ENCODE data around the gene EMP2. TPM values are rescaled to one million over a fixed set of nuclear protein-coding genes. Genes with fewer than 3 reads are reported as not detected.

EMP2 gene
- total RNA-seq, 2 experiments from 2014 or later = not detected

- no peak overlapping the region for H3K4me3 ChIP-seq (ENCODE audit: low read depth, low read length, poor library complexity, severe bottlenecking)
- ChIA-PET POLR2A (interaction anchor here (0.6 kb wide), 1 partner anchor 104 kb away, joined by 5 read pairs; no protein-coding TSS in a partner anchor), CTCF (ENCODE audit: unreplicated experiment) (no interaction called here)
- H3K4me1 ChIP-seq (ENCODE audit: insufficient read depth, low read length, poor library complexity, severe bottlenecking) = no peaks in the 10 kb centered on the region
- no peak overlapping the region for H3K4me2 ChIP-seq (ENCODE audit: low read length)
- TF ChIP-seq, protein P1, sequence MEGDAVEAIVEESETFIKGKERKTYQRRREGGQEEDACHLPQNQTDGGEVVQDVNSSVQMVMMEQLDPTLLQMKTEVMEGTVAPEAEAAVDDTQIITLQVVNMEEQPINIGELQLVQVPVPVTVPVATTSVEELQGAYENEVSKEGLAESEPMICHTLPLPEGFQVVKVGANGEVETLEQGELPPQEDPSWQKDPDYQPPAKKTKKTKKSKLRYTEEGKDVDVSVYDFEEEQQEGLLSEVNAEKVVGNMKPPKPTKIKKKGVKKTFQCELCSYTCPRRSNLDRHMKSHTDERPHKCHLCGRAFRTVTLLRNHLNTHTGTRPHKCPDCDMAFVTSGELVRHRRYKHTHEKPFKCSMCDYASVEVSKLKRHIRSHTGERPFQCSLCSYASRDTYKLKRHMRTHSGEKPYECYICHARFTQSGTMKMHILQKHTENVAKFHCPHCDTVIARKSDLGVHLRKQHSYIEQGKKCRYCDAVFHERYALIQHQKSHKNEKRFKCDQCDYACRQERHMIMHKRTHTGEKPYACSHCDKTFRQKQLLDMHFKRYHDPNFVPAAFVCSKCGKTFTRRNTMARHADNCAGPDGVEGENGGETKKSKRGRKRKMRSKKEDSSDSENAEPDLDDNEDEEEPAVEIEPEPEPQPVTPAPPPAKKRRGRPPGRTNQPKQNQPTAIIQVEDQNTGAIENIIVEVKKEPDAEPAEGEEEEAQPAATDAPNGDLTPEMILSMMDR (conservative IDR thresholded peaks at IDR 0.05; ENCODE audit: low read length) = no peak
- no peak for TF ChIP-seq EZH2phosphoT487 (IDR thresholded peaks at IDR 0.05; ENCODE audit: borderline replicate concordance, low read depth, low read length)
- no peaks in the 10 kb centered on the region for H3K36me3 ChIP-seq (ENCODE audit: insufficient read depth, low read length)
- no peak for DNase-seq (ENCODE audit: low spot score)
- H4K20me1 ChIP-seq (ENCODE audit: insufficient read depth, low read length) = no peaks in the 10 kb centered on the region
- H3K9me2 ChIP-seq (ENCODE audit: insufficient read depth, low read length) = no peaks in the 10 kb centered on the region
- H3K9me3 ChIP-seq (ENCODE audit: low read length) = no peaks in the 10 kb centered on the region
- H2AFZ ChIP-seq (ENCODE audit: low read length) = no peak overlapping the region
- intact Hi-C loops (cut with micrococcal nuclease; ENCODE audit: unreplicated experiment) = no loop called here
- H3K27ac ChIP-seq (ENCODE audit: low read depth, low read length, poor library complexity, severe bottlenecking) = no peak overlapping the region
- BruUV-seq (replicated peaks) = no TSS peak
- no peaks in the 10 kb centered on the region for H3K79me2 ChIP-seq (ENCODE audit: insufficient read depth, low read depth, low read length)
Measured at GRCh38 chr16:10584981-10585438, 4.6 kb upstream of the EMP2 start.

DNA sequence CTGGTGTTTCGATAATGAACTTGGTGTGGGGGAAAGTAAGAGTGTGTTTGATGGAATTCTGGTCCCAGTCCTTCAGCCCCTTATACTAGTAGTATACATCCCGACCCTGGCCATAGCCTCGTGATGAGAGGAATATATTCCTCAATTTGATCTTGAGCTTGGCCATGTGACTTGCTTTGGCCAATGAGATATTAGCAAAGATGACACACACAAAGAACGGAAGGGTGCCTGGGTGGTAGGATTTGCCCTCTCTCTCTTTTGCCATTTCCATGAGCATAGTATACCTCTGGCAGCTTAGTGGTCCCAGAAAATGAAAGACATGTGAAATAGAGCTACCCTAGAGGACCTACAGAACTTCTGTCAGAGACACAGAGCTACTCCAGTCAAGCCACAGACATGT is 2.9 kb upstream of the EMP2 start:
- H3K4me1 ChIP-seq (ENCODE audit: insufficient read depth, low read length, poor library complexity, severe bottlenecking) = no peaks in the 10 kb centered on the region
- no peak overlapping the region for H3K27ac ChIP-seq (ENCODE audit: low read depth, low read length, poor library complexity, severe bottlenecking)
- BruUV-seq (replicated peaks) = no TSS peak
- H3K36me3 ChIP-seq (ENCODE audit: insufficient read depth, low read length) = no peaks in the 10 kb centered on the region
- no peaks in the 10 kb centered on the region for H3K9me2 ChIP-seq (ENCODE audit: insufficient read depth, low read length)
- intact Hi-C loops (cut with micrococcal nuclease; ENCODE audit: unreplicated experiment) = no loop called here
- DNase-seq (ENCODE audit: low spot score) = no peak
- no peak overlapping the region for H3K4me3 ChIP-seq (ENCODE audit: low read depth, low read length, poor library complexity, severe bottlenecking)
- H3K79me2 ChIP-seq (ENCODE audit: insufficient read depth, low read depth, low read length) = no peaks in the 10 kb centered on the region
- H3K9me3 ChIP-seq (ENCODE audit: low read length) = no peaks in the 10 kb centered on the region
- no peak overlapping the region for H3K4me2 ChIP-seq (ENCODE audit: low read length)
- H4K20me1 ChIP-seq (ENCODE audit: insufficient read depth, low read length) = no peaks in the 10 kb centered on the region
- no peak for TF ChIP-seq EZH2phosphoT487 (IDR thresholded peaks at IDR 0.05; ENCODE audit: borderline replicate concordance, low read depth, low read length)
- TF ChIP-seq, protein P1 (conservative IDR thresholded peaks at IDR 0.05; ENCODE audit: low read length) = no peak
- no peak overlapping the region for H2AFZ ChIP-seq (ENCODE audit: low read length)
- ChIA-PET CTCF (ENCODE audit: unreplicated experiment) (no interaction called here), POLR2A (no interaction called here)

DNA sequence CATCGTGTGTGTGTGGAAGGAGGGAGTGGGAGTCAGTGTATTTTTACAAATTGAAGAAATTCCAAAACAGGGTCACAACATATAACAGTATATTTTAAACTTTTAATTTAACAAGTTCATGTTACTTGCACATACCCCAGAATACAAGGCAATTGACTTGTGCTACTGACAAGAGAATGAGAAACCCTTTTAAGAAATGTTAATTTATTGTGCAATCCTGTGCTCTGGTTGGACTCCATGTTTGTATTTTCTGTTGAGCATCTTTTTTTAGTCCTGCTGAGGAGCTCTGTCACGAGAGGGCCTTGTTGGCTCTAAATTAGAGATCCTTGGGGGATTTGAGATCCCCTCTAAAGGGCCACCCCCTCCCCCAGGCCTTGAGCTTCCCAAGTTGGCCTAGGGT is 1.1 kb upstream of the EMP2 start:
- POLR2A ChIA-PET = interaction anchor here (0.5 kb wide), 1 partner anchor 23 kb away, joined by 5 read pairs; no protein-coding TSS in a partner anchor
- H3K36me3 ChIP-seq (ENCODE audit: insufficient read depth, low read length) = no peaks in the 10 kb centered on the region
- no TSS peak for BruUV-seq (replicated peaks)
- H3K4me2 ChIP-seq (ENCODE audit: low read length) = no peak overlapping the region
- no peaks in the 10 kb centered on the region for H3K4me1 ChIP-seq (ENCODE audit: insufficient read depth, low read length, poor library complexity, severe bottlenecking)
- no peak overlapping the region for H2AFZ ChIP-seq (ENCODE audit: low read length)
- H3K9me2 ChIP-seq (ENCODE audit: insufficient read depth, low read length) = no peaks in the 10 kb centered on the region
- no peak for TF ChIP-seq EZH2phosphoT487 (IDR thresholded peaks at IDR 0.05; ENCODE audit: borderline replicate concordance, low read depth, low read length)
- H3K27ac ChIP-seq (ENCODE audit: low read depth, low read length, poor library complexity, severe bottlenecking) = no peak overlapping the region
- no peaks in the 10 kb centered on the region for H3K9me3 ChIP-seq (ENCODE audit: low read length)
- intact Hi-C loops (cut with micrococcal nuclease; ENCODE audit: unreplicated experiment) = no loop called here
- H4K20me1 ChIP-seq (ENCODE audit: insufficient read depth, low read length) = no peaks in the 10 kb centered on the region
- H3K4me3 ChIP-seq (ENCODE audit: low read depth, low read length, poor library complexity, severe bottlenecking) = no peak overlapping the region
- CTCF ChIA-PET (ENCODE audit: unreplicated experiment) = no interaction called here
- DNase-seq (ENCODE audit: low spot score) = no peak
- no peaks in the 10 kb centered on the region for H3K79me2 ChIP-seq (ENCODE audit: insufficient read depth, low read depth, low read length)

All from OCI-LY7 (cell line).